Pancreas (tissue), 10 donors: ENCODE measurements around the gene KANSL3. TPM values are rescaled to one million over a fixed set of nuclear protein-coding genes. Genes with fewer than 3 reads are reported as not detected.
"Not testable (repeated sequence)": the region's sequence is repeated elsewhere in the genome, so short reads cannot be mapped to it uniquely, and the experiment has no call there.

Source experiments
- ATAC-seq, 4 donors: fragments of 200-7000 bp; cut with Tn5 transposase; one replicate each; pipeline versions ENCODE4 v1.8.0 to v1.9.1; 2020; ENCODE audit warnings: mild to moderate bottlenecking in 4 of 4, moderate library complexity in 4 of 4
- DNase-seq, 6 donors: peaks; one replicate each; pipeline ENCODE4 v3.0.0-alpha.2; 2020
- FAIRE-seq: peaks from 2 replicates; lab custom pipeline; 2012; peaks lifted over from hg19 to GRCh38; lab: Jason Lieb, UNC
- H3K27ac ChIP-seq, 4 donors: fragments of 200-600 bp; sonication (generic); 1 replicate in 3 of 4; 2 replicates in 1 of 4; pipeline versions ENCODE4 v1.5.0 to v1.8.0; 2020
- H3K27me3 ChIP-seq, 4 donors: fragments of 200-600 bp; one replicate each; pipeline ENCODE4 v1.8.0; 2021
- H3K36me3 ChIP-seq, 3 donors: fragments of 200-600 bp; sonication (generic) in 1 of 3; one replicate each; pipeline versions ENCODE4 v1.5.0 to v1.8.0; 2020 to 2021
- H3K4me1 ChIP-seq, 3 donors: fragments of 200-600 bp; one replicate each; pipeline ENCODE4 v1.8.0; 2021
- H3K4me3 ChIP-seq, 4 donors: fragments of 200-600 bp; sonication (generic) in 2 of 4; one replicate each; pipeline versions ENCODE4 v1.5.0 to v1.8.0; 2020 to 2021
- H3K9me3 ChIP-seq, 4 donors: fragments of 200-600 bp; one replicate each; pipeline ENCODE4 v1.8.0; 2021
- CTCF ChIP-seq, 4 donors: fragments of 200-600 bp; sonication (generic) in 3 of 4; IDR thresholded peaks; one replicate each; pipeline versions ENCODE4 v1.5.0 to v1.8.0; 2021; ENCODE audit warnings: antibody characterized with exemption in 4 of 4
- WGBS, 2 donors: extraction: QIAGEN DNeasy Blood & Tissue Kit; methylation state at CpG; one replicate each; pipeline ENCODE4 v1.1.7; 2013; 5-methylcytosine and 5-hydroxymethylcytosine counted together
- intact Hi-C, 3 donors: fragments of 100-400 bp; cut with DNase I; formaldehyde crosslinking; loops; one replicate each; pipeline versions ENCODE4 v1.11.1 to v1.14.2; 2022
- polyA plus RNA-seq, 2 donors: library from polyadenylated mRNA; stranded (reverse); fragments of 200-250 nt; gene quantifications; one replicate each; pipeline ENCODE4 v1.2.3, GENCODE V29; 2013
- total RNA-seq, 6 donors: library from RNA; stranded (reverse); fragmentation: NEBNext Ultra II Directional in 4 of 6; extraction: Animal tissue kit (Norgen Biotek cat#: 25700) in 4 of 6; gene quantifications; one replicate each; pipeline versions ENCODE4 v1.2.1 to v1.2.4, GENCODE V29; 2021 to 2023
- donor health status: healthy with polysubstance abuse.
- donor health status: DM: no; HTN: no; CAD: no; lungs with moderate emphysema.
- donor health status: DM: no; HTN: no; CAD: no.
- donor health status: control.
- donor health status: control.
- donor health status: Bipolar disorder and iron deficiency.
- donor health status: DM: yes; HTN: yes; CAD: no.
- donor health status: DM: no; HTN: no; CAD: no.
- donor health status: DM: no; HTN: no; CAD: no.
- donor health status: DM: yes; HTN: yes; CAD: no.

The KANSL3 gene
- total and polyA plus RNA-seq, 8 donors = 14.8 to 28.9 (median 19.2) TPM

GRCh38 chr2:96679848-96680247 lies 41.7 kb upstream of the KANSL3 start:
- intact Hi-C loops = no loop called here
- WGBS, 2 donors = 25 to 27% methylated on average over 9 of the region's 9 CpGs
- peak in 3 of 6 donors; percentile 45 to 54 (median 49) for DNase-seq
- TF ChIP-seq CTCF (IDR thresholded peaks at IDR 0.05) = no peak
- Histone ChIP-seq H3K9me3 (no peaks in the 10 kb centered on the region), H3K4me1 (peaks cover 5 to 17% (median 15%) of the 10 kb centered on the region in 3 donors), H3K4me3 (no peak overlapping the region), H3K36me3 (no peaks in the 10 kb centered on the region), H3K27me3 (no peaks in the 10 kb centered on the region), H3K27ac (peak overlapping the region in 2 of 4 donors; percentile 18 to 61)
- ATAC-seq = peak; percentile 56 to 77 (median 68)
- FAIRE-seq = no peak

- ATAC-seq (no peak), DNase-seq (peak in 1 of 6 donors; percentile 21), FAIRE-seq (no peak)
- Histone ChIP-seq H3K36me3 (no peaks in the 10 kb centered on the region), H3K9me3 (no peaks in the 10 kb centered on the region), H3K27me3 (no peaks in the 10 kb centered on the region), H3K4me1 (peaks cover 0 to 10% (median 4%) of the 10 kb centered on the region in 3 donors), H3K4me3 (no peak overlapping the region), H3K27ac (no peak overlapping the region)
- intact Hi-C loops = no loop called here
- no peak for TF ChIP-seq CTCF (IDR thresholded peaks at IDR 0.05)
- 88 to 93% methylated on average over 15 of the region's 15 CpGs for WGBS, 2 donors
Measured at GRCh38 chr2:96669539-96670215, 31.6 kb upstream of the KANSL3 start.

GRCh38 chr2:96668771-96669170 lies 30.7 kb upstream of the KANSL3 start:
- no peaks in the 10 kb centered on the region for H3K36me3 ChIP-seq
- no peaks in the 10 kb centered on the region for H3K27me3 ChIP-seq
- WGBS, 2 donors = 89 to 92% methylated on average over 11 of the region's 11 CpGs
- no peak overlapping the region for H3K27ac ChIP-seq
- DNase-seq (no peak), FAIRE-seq (no peak), ATAC-seq (no peak)
- H3K4me1 ChIP-seq = peaks cover 0 to 14% (median 4%) of the 10 kb centered on the region in 3 donors
- intact Hi-C loops = no loop called here
- no peaks in the 10 kb centered on the region for H3K9me3 ChIP-seq
- no peak for TF ChIP-seq CTCF (IDR thresholded peaks at IDR 0.05)
- H3K4me3 ChIP-seq = no peak overlapping the region

- H3K36me3 ChIP-seq, FAIRE-seq, H3K4me3 ChIP-seq, intact Hi-C loops, ATAC-seq, DNase-seq, H3K27me3 ChIP-seq, H3K9me3 ChIP-seq: not testable (repeated sequence)
- 94 to 96% methylated on average over 3 of the region's 3 CpGs for WGBS, 2 donors
- H3K27ac ChIP-seq = peak overlapping the region in 3 of 4 donors; percentile 46 to 74 (median 59)
- H3K4me1 ChIP-seq = peaks cover 0 to 21% (median 13%) of the 10 kb centered on the region in 3 donors
Measured at GRCh38 chr2:96665717-96666116, 27.6 kb upstream of the KANSL3 start.

GRCh38 chr2:96665083-96665569 lies 27.0 kb upstream of the KANSL3 start:
- Histone ChIP-seq H3K4me3 (no peak overlapping the region), H3K4me1 (peaks cover 0 to 21% (median 13%) of the 10 kb centered on the region in 3 donors), H3K27ac (peak overlapping the region; percentile 7 to 74 (median 52)), H3K9me3 (no peaks in the 10 kb centered on the region), H3K36me3 (no peaks in the 10 kb centered on the region), H3K27me3 (no peaks in the 10 kb centered on the region)
- intact Hi-C loops = no loop called here
- no peak for TF ChIP-seq CTCF (IDR thresholded peaks at IDR 0.05)
- DNase-seq = peak in 2 of 6 donors; percentile 37 to 55
- ATAC-seq = peak; percentile 49 to 73 (median 54)
- FAIRE-seq = no peak
- WGBS, 2 donors = 58 to 71% methylated on average over 3 of the region's 3 CpGs
